NCI-H748 (cell line): ENCODE measurements around the gene ZNF865.

Experiments used
- DNase-seq: peaks from one replicate; lab custom pipeline; 2025; ENCODE audit not compliant: unreplicated experiment; lab: John Stamatoyannopoulos, UW

Gene ZNF865

DNA sequence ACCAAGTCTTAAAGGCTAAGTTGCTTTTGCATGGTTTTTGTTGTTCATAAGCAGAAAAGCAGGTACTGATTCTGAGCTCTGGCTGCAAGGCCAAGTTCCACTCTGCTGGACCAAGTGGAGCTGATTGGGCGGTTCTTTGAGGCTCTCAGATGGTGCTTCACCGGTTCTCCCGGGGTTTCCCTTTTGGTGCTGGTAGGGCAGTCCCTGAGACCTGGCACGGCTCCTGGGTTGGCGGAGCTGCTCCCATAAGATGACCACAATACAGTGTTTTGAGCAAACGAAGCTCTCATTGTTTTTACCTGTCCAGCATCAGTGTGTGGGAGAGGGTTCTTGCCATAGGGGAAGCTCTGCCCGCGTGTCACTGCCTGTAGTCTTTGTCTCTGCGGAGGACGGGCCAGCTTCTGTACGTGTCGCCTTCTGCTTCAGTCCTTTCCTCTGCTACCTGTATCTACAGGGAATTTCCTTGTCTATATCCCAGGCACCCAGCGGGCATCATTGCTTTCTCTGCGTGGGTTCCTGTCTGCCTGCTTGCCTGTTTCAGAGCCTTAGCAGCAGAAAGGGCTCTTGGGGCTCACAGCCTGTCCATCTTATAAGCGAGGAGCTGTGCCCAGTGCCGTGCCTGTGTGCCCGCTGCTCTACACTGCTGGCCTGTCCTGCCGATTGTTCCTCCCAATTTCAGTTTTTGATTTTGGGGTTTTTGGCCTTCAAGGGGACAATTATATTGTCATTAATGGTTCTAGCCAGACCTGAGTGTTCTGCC, 51.7 kb downstream of the ZNF865 start:
- no peak for DNase-seq

GRCh38 chr19:55658846-55659459, 53.5 kb downstream of the ZNF865 start:
- no peak for DNase-seq

DNA sequence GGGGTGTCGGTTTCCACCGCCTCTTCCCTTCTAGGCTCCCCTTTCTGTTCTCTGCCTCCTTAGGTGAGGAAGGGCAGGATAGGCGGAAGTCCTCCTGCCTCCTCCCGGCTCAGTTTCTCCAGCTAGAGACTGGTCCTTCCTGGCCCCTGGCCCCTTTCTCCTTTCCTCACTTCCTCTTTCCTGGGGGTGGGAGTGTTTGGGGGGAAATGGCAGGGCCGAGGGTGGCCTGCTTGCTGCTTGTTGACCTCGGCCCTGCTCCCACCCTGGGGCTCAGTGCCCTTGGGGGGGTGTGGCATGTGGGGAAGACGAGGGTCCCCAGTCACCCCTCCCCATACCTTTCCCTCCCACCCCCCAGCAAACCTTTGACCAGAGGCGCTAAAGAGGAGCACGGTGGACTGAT, 54.4 kb downstream of the ZNF865 start:
- DNase-seq = no peak

DNA sequence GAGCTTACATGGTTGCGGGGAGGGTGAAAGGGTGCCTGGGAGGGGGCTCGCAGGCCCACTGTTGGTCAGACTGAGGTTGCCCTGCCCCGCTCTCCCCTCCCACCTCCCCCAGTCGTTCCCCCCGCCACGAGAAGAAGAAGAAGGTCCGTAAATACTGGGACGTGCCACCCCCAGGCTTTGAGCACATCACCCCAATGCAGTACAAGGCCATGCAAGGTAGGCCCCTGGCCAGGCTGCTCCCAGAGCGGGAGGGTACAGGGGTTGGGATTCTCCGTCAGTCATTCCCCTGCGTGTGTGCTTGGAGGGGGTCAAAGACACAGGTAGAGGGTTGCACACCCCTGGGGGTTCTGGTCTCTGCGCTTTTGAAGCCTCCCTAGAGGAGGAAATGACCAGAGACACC, 55.0 kb downstream of the ZNF865 start:
- no peak for DNase-seq

DNA sequence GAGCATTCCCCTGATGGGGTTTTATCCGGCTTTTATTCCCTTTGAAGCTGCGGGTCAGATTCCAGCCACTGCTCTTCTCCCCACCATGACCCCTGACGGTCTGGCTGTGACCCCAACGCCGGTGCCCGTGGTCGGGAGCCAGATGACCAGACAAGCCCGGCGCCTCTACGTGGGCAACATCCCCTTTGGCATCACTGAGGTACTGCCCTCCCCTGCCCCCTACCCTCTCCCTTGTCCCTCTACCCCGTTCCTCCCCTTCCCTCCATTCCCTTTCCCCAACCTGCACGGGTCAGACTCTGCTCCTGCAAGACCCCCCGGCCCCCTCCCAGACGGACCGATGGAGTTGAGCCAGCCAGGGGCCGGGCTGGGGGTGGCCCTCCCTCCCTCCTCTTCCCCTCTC, 55.5 kb downstream of the ZNF865 start:
- DNase-seq = no peak

GRCh38 chr19:55661826-55662225, 56.4 kb downstream of the ZNF865 start:
- DNase-seq = no peak

- no peak for DNase-seq
Measured at GRCh38 chr19:55663846-55664536, 58.5 kb downstream of the ZNF865 start.

- DNase-seq = no peak
Measured at GRCh38 chr19:55666343-55667005, 61.0 kb downstream of the ZNF865 start.
